Activated T-helper 17 cell treated with anti-CD3 and anti-CD28 coated beads, Interleukin-2, amount 50 U/mL, for 72 hours (primary cell): ENCODE measurements around the gene SLC2A8. TPM values are rescaled to one million over a fixed set of nuclear protein-coding genes. Genes with fewer than 3 reads are reported as not detected.

Source experiments
- ATAC-seq: fragments of 150-1000 bp; cut with Tn5 transposase; replicated peaks from 2 replicates; pipeline ENCODE4 v1.10.0; 2021; ENCODE audit warnings: mild to moderate bottlenecking, moderate library complexity
- H3K27ac Mint-ChIP-seq: one replicate; pipeline ENCODE4 v1.8.0; 2022; ENCODE audit warnings: mixed read lengths
- H3K27me3 Mint-ChIP-seq: one replicate; pipeline ENCODE4 v1.8.0; 2022; ENCODE audit warnings: mixed read lengths
- H3K36me3 Mint-ChIP-seq: one replicate; pipeline ENCODE4 v1.8.0; 2022; ENCODE audit warnings: low read depth, mild to moderate bottlenecking, mixed read lengths
- H3K4me1 Mint-ChIP-seq: one replicate; pipeline ENCODE4 v1.8.0; 2022; ENCODE audit warnings: mixed read lengths
- H3K4me3 Mint-ChIP-seq: one replicate; pipeline ENCODE4 v1.8.0; 2022; ENCODE audit warnings: mild to moderate bottlenecking, mixed read lengths
- H3K9me3 Mint-ChIP-seq: one replicate; pipeline ENCODE4 v1.8.0; 2022; ENCODE audit warnings: mixed read lengths
- total RNA-seq, 2 donors: library from RNA; stranded (reverse); gene quantifications; one replicate each; pipeline ENCODE4 v1.2.3, GENCODE V29; 2022

SLC2A8 gene
- total RNA-seq, 2 donors from 2014 or later: 3.0 TPM

DNA sequence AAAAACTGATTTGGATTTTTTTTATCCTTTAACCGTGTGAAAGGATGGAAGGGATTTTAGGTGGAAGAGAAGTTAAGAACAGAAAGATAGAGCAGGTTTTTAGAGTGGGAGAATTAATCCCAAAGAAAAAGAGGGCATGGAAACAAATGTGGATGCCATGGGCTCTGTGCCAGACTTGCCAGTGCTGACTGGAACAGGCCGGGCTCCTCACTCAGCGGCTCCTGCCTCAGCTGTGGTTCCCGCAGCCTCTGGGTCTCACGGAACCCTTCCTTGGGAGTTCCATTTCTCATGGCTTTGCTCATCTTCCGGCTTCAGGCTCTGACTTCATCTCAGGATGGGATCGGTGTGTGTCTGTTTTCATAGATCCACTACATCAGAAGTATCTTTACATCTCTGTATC, 30.4 kb upstream of the SLC2A8 start:
- Mint-ChIP-seq H3K9me3 (no peaks in the 10 kb centered on the region), H3K4me3 (no peak overlapping the region), H3K36me3 (no peaks in the 10 kb centered on the region), H3K27ac (no peak overlapping the region), H3K27me3 (peaks cover 26% of the 10 kb centered on the region), H3K4me1 (peaks cover 5% of the 10 kb centered on the region)
- no peak for ATAC-seq

DNA sequence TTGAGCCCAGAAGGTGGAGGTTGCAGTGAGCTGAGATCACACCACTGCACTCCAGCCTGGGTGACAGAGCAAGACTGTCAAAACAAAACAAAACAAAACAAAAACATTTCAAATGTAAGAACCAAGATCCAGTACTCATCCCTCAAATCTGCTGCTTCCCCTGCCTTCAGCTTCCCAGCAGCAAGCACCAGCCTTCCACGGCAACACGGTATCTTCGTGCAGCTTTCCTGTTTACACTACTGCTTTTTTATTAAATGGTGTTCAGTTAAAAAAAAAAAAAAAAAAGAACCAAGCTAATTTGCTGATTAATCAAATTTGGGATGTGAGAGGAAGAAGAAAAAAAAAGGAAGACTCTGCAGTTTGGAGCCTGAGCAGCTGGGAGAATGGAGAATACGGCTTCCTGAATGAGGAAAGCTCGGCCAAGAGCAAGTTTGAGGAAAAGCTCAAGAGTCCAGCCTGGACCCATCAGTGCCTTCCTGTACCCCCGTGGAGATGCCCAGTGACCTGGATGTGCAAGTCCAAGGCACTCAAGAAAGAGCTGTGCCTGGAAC, 28.0 kb upstream of the SLC2A8 start:
- H3K27ac Mint-ChIP-seq: no peak overlapping the region
- H3K9me3 Mint-ChIP-seq: no peaks in the 10 kb centered on the region
- peaks cover 5% of the 10 kb centered on the region for H3K4me1 Mint-ChIP-seq
- no peak for ATAC-seq
- no peak overlapping the region for H3K4me3 Mint-ChIP-seq
- H3K36me3 Mint-ChIP-seq: no peaks in the 10 kb centered on the region
- peaks cover 34% of the 10 kb centered on the region for H3K27me3 Mint-ChIP-seq

GRCh38 chr9:127369428-127369827, 27.5 kb upstream of the SLC2A8 start:
- H3K4me3 Mint-ChIP-seq: no peak overlapping the region
- peaks cover 36% of the 10 kb centered on the region for H3K27me3 Mint-ChIP-seq
- no peaks in the 10 kb centered on the region for H3K36me3 Mint-ChIP-seq
- ATAC-seq: no peak
- no peaks in the 10 kb centered on the region for H3K9me3 Mint-ChIP-seq
- no peak overlapping the region for H3K27ac Mint-ChIP-seq
- peaks cover 5% of the 10 kb centered on the region for H3K4me1 Mint-ChIP-seq

- Mint-ChIP-seq H3K4me3 (no peak overlapping the region), H3K9me3 (no peaks in the 10 kb centered on the region), H3K27ac (no peak overlapping the region), H3K4me1 (peaks cover 5% of the 10 kb centered on the region), H3K27me3 (peaks cover 38% of the 10 kb centered on the region), H3K36me3 (no peaks in the 10 kb centered on the region)
- ATAC-seq: no peak
Measured at GRCh38 chr9:127370147-127370579, 26.8 kb upstream of the SLC2A8 start.

DNA sequence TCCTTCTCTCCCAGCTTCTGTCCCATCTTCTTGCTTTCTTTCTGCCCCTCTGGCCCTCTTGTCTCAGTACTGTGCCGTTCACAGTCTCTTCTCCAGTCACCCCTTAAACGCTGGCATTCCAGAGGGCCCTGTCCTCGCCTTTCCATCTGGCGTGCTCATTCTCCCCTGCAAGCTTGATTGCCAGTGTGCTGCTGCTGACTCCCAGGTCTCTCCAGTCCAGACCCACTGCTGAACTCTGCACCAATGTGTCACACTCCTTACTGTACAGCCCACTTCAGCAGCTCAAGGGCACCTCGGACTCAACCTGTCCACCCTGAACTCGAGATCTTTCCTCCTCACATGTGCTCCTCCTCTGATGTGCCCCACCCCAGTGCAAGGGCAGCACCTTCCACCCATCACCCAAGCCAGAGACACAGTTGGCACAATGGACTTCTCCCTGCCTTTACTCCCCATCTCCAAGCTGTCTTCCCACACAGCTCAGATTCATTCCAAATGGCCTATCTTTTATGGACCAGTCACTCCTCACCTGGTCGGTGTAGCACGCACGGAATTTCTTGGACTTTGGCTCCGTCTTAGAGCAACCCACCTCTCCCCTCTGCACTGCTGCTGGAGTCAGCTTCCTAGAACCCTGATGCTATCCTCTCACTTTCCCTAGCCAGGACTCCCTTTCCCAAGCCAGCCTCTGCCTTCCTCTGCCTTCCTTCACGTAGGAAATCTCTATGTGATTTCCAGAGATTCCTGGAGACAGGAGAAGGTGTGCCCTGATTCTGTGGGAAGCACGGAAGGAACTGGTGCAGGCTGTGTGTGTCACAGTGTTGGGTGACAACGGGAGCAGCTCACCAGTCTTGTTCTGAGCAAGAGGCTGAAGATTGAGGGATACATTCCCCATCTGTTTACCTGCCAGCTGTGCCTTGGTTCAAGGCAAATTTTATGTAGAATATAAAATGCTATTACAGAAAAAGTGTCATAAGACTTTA, 26.0 kb upstream of the SLC2A8 start:
- ATAC-seq: no peak
- no peak overlapping the region for H3K4me3 Mint-ChIP-seq
- no peak overlapping the region for H3K27ac Mint-ChIP-seq
- no peaks in the 10 kb centered on the region for H3K36me3 Mint-ChIP-seq
- H3K9me3 Mint-ChIP-seq: no peaks in the 10 kb centered on the region
- peaks cover 5% of the 10 kb centered on the region for H3K4me1 Mint-ChIP-seq
- H3K27me3 Mint-ChIP-seq: peaks cover 38% of the 10 kb centered on the region

- no peaks in the 10 kb centered on the region for H3K36me3 Mint-ChIP-seq
- H3K27me3 Mint-ChIP-seq: peaks cover 27% of the 10 kb centered on the region
- H3K4me3 Mint-ChIP-seq: no peak overlapping the region
- no peak for ATAC-seq
- peaks cover under 1% of the 10 kb centered on the region for H3K4me1 Mint-ChIP-seq
- no peaks in the 10 kb centered on the region for H3K9me3 Mint-ChIP-seq
- H3K27ac Mint-ChIP-seq: no peak overlapping the region
Measured at GRCh38 chr9:127380479-127380878, 16.5 kb upstream of the SLC2A8 start.

GRCh38 chr9:127382541-127382940, 14.4 kb upstream of the SLC2A8 start:
- Mint-ChIP-seq H3K9me3 (no peaks in the 10 kb centered on the region), H3K27me3 (peaks cover 40% of the 10 kb centered on the region), H3K4me3 (no peak overlapping the region), H3K4me1 (peaks cover 4% of the 10 kb centered on the region), H3K36me3 (no peaks in the 10 kb centered on the region), H3K27ac (no peak overlapping the region)
- ATAC-seq: no peak

GRCh38 chr9:127384016-127384730, 12.8 kb upstream of the SLC2A8 start:
- H3K27ac Mint-ChIP-seq: no peak overlapping the region
- H3K27me3 Mint-ChIP-seq: peaks cover 40% of the 10 kb centered on the region
- H3K36me3 Mint-ChIP-seq: no peaks in the 10 kb centered on the region
- H3K9me3 Mint-ChIP-seq: no peaks in the 10 kb centered on the region
- ATAC-seq: no peak
- H3K4me3 Mint-ChIP-seq: no peak overlapping the region
- H3K4me1 Mint-ChIP-seq: peaks cover 10% of the 10 kb centered on the region

DNA sequence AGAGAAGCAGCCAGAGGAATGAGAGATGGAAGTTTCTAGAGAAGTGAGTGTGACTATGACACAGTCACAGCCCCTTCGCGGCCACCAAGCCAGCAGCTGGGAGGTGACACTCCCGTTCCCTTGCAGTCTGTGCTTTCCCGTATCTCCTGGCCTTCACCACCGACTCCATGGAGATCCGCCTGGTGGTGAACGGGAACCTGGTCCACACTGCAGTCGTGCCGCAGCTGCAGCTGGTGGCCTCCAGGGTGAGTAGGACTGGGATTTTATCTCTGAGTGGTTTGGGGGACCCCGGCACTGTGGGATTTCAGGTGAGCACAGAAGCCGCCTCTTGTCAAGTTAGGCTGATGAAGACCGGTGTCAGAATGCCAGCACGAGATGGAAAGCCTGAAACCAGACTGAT, 12.1 kb upstream of the SLC2A8 start:
- H3K4me1 Mint-ChIP-seq: peaks cover 11% of the 10 kb centered on the region
- H3K4me3 Mint-ChIP-seq: no peak overlapping the region
- H3K27ac Mint-ChIP-seq: no peak overlapping the region
- H3K27me3 Mint-ChIP-seq: peaks cover 40% of the 10 kb centered on the region
- no peak for ATAC-seq
- no peaks in the 10 kb centered on the region for H3K9me3 Mint-ChIP-seq
- no peaks in the 10 kb centered on the region for H3K36me3 Mint-ChIP-seq

DNA sequence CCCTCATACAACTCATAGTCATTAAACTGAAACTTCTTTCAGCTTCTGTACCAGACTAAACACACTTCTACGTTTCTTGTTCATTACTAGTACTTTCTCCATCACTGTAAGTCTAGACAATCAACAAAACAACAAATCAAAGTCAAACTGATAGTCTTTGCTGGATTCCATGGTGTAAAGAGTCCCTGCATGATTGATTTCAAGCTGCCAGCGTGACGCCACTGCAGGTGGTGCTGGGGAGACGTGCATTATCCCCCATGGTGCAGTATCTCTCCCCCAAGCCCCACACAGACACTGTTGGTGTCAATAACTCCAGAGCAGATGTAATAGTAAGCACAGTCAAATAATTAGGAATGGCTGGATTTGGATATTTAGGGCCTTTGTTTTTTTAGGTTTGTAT, 10.7 kb upstream of the SLC2A8 start:
- no peak overlapping the region for H3K4me3 Mint-ChIP-seq
- H3K27me3 Mint-ChIP-seq: peaks cover 42% of the 10 kb centered on the region
- no peak for ATAC-seq
- peaks cover 11% of the 10 kb centered on the region for H3K4me1 Mint-ChIP-seq
- no peaks in the 10 kb centered on the region for H3K36me3 Mint-ChIP-seq
- H3K9me3 Mint-ChIP-seq: no peaks in the 10 kb centered on the region
- H3K27ac Mint-ChIP-seq: no peak overlapping the region

GRCh38 chr9:127386981-127387380, 10.0 kb upstream of the SLC2A8 start:
- no peak for ATAC-seq
- Mint-ChIP-seq H3K27me3 (peaks cover 46% of the 10 kb centered on the region), H3K4me3 (no peak overlapping the region), H3K9me3 (no peaks in the 10 kb centered on the region), H3K27ac (no peak overlapping the region), H3K36me3 (no peaks in the 10 kb centered on the region), H3K4me1 (peaks cover 11% of the 10 kb centered on the region)

DNA sequence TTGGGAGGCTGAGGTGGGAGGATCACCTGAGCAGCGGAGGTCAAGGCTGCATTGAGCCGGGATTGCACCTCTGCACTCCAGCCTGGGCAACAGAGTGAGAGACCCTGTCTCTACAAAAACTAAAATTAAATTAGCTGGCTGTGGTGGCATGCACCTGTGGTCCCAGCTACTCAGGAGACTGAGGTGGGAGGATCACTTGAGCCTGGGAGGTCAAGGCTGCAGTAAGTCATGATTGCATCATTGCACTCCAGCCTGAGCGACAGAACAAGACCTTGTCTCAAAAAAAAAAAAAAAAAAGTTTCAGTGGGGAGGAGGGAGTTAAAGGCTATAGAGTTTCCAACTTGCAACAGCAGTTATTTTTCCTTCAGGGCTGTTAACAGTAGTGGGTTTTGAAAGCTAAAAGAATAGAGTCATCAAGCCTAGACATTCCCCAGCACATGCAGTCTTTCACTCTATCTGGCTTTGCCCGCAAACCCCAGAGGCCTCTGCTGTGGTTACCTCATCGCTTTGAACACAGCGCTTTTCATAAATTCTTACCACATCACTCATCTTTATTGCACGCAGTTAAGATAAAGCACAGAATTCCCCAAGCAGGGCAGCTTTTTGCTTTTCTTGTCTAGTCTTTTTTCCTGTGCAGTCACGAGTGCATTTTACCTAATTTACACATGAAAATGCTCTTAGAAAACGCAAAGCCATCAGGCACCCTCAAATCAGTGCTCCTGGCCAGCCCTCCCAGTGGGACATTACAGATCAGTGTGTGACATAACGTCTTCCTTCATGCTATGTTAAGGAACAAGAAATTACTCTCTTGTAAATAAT, 8.7 kb upstream of the SLC2A8 start:
- H3K9me3 Mint-ChIP-seq: no peaks in the 10 kb centered on the region
- peaks cover 11% of the 10 kb centered on the region for H3K4me1 Mint-ChIP-seq
- H3K27ac Mint-ChIP-seq: peak overlapping the region; percentile 60
- ATAC-seq: peak; percentile 99
- peaks cover 55% of the 10 kb centered on the region for H3K27me3 Mint-ChIP-seq
- no peaks in the 10 kb centered on the region for H3K36me3 Mint-ChIP-seq
- H3K4me3 Mint-ChIP-seq: peak overlapping the region; percentile 60

DNA sequence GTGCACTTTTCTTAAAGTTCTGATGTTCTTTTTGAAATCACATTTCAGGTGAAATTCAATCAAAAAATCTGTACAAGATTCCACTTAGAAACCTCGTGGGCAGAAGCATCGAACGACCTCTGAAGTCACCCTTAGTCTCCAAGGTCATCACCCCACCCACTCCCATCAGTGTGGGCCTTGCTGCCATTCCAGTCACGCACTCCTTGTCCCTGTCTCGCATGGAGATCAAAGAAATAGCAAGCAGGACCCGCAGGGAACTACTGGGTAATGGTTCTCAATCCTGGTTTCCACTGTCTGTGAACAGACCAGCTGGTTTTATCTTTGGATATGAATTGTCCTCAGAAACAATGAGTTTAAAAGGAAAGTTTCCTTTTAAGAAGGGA, 8.1 kb upstream of the SLC2A8 start:
- Mint-ChIP-seq H3K4me1 (peaks cover 11% of the 10 kb centered on the region), H3K9me3 (no peaks in the 10 kb centered on the region), H3K36me3 (no peaks in the 10 kb centered on the region), H3K27ac (peak overlapping the region; percentile 60), H3K27me3 (peaks cover 55% of the 10 kb centered on the region), H3K4me3 (peak overlapping the region; percentile 60)
- ATAC-seq: peak; percentile 8
